DND-41 (cell line): Measurements from ENCODE around the gene RPL35A.

ENCODE experiments used
- ATAC-seq: fragments of 200-7000 bp; cut with Tn5 transposase; 3 replicates; pipeline ENCODE4 v1.9.1; 2021; ENCODE audit warnings: low read depth; ENCODE audit not compliant: insufficient read depth
- DNase-seq: peaks from one replicate; pipeline ENCODE4 v3.0.0-alpha.2; 2020
- H2AFZ ChIP-seq: 2 replicates; pipeline ENCODE4 v1.6.0; 2012; ENCODE audit warnings: low read depth, low read length
- H3K27ac ChIP-seq: 2 replicates; pipeline ENCODE4 v1.5.1; 2012; ENCODE audit warnings: low read length, inconsistent platforms
- H3K27me3 ChIP-seq: fragments of 200-600 bp; sonication (generic); 2 replicates; pipeline ENCODE4 v1.6.0; 2012; ENCODE audit warnings: low read length, mild to moderate bottlenecking, inconsistent platforms; ENCODE audit not compliant: insufficient read depth, poor library complexity
- H3K36me3 ChIP-seq: 2 replicates; pipeline ENCODE4 v1.5.1; 2012; ENCODE audit warnings: low read length, inconsistent platforms; ENCODE audit not compliant: insufficient read depth
- H3K4me1 ChIP-seq: 2 replicates; pipeline ENCODE4 v1.5.1; 2012; ENCODE audit warnings: mild to moderate bottlenecking, low read length; ENCODE audit not compliant: insufficient read depth
- H3K4me2 ChIP-seq: 2 replicates; pipeline ENCODE4 v1.6.0; 2012; ENCODE audit warnings: mild to moderate bottlenecking, moderate library complexity, low read length, inconsistent platforms; ENCODE audit not compliant: insufficient read depth
- H3K4me3 ChIP-seq, 2 experiments: fragments of 200-600 bp in 1 of 2; shearing (Covaris generic) in 1 of 2; 2 replicates each; pipeline ENCODE4 v1.5.1; 2012 to 2016; ENCODE audit warnings: inconsistent platforms in 2 of 2, low read length in 2 of 2, mild to moderate bottlenecking in 2 of 2, low read depth in 1 of 2, moderate library complexity in 1 of 2
- H3K79me2 ChIP-seq: 2 replicates; pipeline ENCODE4 v1.6.0; 2012; ENCODE audit warnings: low read length, inconsistent platforms; ENCODE audit not compliant: insufficient read depth
- H3K9ac ChIP-seq: 2 replicates; pipeline ENCODE4 v1.6.0; 2012; ENCODE audit warnings: low read depth, mild to moderate bottlenecking, inconsistent platforms, low read length, moderate library complexity
- H3K9me3 ChIP-seq: 2 replicates; pipeline ENCODE4 v1.5.1; 2012; ENCODE audit warnings: low read length, moderate library complexity, mild to moderate bottlenecking, inconsistent platforms; ENCODE audit not compliant: insufficient read depth, severe bottlenecking
- H4K20me1 ChIP-seq: 2 replicates; pipeline ENCODE4 v1.6.0; 2012; ENCODE audit warnings: low read length; ENCODE audit not compliant: insufficient read depth
- EZH2 ChIP-seq: IDR thresholded peaks from 3 replicates; pipeline ENCODE4 v1.6.1; 2012; ENCODE audit warnings: borderline replicate concordance, low read depth, mild to moderate bottlenecking, moderate library complexity, low read length, inconsistent platforms; ENCODE audit not compliant: severe bottlenecking
- TF ChIP-seq, protein P1 (sequence below): IDR thresholded peaks from 2 replicates; pipeline ENCODE4 v1.5.1; 2012; ENCODE audit warnings: borderline replicate concordance, low read length, moderate library complexity, mild to moderate bottlenecking; ENCODE audit not compliant: poor library complexity, severe bottlenecking; ENCODE audit errors: extremely low read depth

The RPL35A gene

GRCh38 chr3:197959500-197959890 is 9.5 kb downstream of the RPL35A start:
- TF ChIP-seq, protein P1, sequence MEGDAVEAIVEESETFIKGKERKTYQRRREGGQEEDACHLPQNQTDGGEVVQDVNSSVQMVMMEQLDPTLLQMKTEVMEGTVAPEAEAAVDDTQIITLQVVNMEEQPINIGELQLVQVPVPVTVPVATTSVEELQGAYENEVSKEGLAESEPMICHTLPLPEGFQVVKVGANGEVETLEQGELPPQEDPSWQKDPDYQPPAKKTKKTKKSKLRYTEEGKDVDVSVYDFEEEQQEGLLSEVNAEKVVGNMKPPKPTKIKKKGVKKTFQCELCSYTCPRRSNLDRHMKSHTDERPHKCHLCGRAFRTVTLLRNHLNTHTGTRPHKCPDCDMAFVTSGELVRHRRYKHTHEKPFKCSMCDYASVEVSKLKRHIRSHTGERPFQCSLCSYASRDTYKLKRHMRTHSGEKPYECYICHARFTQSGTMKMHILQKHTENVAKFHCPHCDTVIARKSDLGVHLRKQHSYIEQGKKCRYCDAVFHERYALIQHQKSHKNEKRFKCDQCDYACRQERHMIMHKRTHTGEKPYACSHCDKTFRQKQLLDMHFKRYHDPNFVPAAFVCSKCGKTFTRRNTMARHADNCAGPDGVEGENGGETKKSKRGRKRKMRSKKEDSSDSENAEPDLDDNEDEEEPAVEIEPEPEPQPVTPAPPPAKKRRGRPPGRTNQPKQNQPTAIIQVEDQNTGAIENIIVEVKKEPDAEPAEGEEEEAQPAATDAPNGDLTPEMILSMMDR, result no peak
- TF ChIP-seq EZH2, result no peak
- peak overlapping the region; percentile 60 for H3K9ac ChIP-seq
- peak overlapping the region; percentile 68 for H3K27ac ChIP-seq
- ATAC-seq (no peak), DNase-seq (no peak)
- no peaks in the 10 kb centered on the region for H3K27me3 ChIP-seq
- H3K36me3 ChIP-seq, result peaks cover 23% of the 10 kb centered on the region
- H3K4me2 ChIP-seq, result peak overlapping the region; percentile 97
- H3K4me1 ChIP-seq, result peaks cover 40% of the 10 kb centered on the region
- H3K4me3 ChIP-seq, result peak overlapping the region; percentile 52 to 68
- no peaks in the 10 kb centered on the region for H3K79me2 ChIP-seq
- H3K9me3 ChIP-seq, result no peaks in the 10 kb centered on the region
- peaks cover 6% of the 10 kb centered on the region; the same call in 1 of the 2 replicates for H4K20me1 ChIP-seq
- H2AFZ ChIP-seq, result peak overlapping the region; percentile 82

DNA sequence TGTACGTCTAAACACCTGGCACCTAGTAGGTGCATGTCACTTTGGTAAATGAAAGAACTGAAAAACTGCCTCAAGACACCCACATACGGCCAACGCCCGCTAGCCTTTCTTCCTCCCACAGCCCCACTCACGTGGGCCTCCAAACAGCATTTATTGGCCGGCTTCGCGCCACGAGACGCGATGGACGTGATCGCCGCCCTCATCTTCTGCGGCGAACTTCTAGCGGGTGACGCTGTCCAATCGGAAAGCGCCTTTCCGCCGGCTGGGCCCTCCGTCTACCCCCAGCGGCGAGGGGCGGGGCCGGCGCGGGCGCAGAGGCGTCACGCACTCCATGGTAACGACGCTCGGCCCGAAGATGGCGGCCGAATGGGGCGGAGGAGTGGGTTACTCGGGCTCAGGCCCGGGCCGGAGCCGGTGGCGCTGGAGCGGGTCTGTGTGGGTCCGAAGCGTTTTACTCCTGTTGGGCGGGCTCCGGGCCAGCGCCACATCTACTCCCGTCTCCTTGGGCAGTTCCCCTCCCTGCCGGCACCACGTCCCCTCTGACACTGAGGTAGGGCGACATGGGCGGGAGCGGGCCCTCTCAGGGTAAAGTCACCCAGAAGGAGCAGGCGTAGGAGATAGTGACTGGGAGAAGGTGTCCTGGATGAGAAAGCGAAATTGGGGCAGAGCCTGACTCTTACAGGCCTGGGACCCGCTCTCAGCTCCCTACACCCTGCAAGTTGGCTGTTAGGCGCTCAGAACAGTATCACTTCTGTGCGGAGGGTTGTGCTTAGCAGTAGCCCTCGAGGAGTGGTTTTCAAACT is 10.1 kb downstream of the RPL35A start, which contains the start of gene LMLN:
TSS of gene LMLN (plus strand) at position 327 of the 803 bp plus-strand sequence. CDS start at position 356, 29 bp downstream.
- H3K27ac ChIP-seq, result peak within 1 kb of the TSS; percentile 68
- no peaks in the 10 kb centered on the region for H3K27me3 ChIP-seq

DNA sequence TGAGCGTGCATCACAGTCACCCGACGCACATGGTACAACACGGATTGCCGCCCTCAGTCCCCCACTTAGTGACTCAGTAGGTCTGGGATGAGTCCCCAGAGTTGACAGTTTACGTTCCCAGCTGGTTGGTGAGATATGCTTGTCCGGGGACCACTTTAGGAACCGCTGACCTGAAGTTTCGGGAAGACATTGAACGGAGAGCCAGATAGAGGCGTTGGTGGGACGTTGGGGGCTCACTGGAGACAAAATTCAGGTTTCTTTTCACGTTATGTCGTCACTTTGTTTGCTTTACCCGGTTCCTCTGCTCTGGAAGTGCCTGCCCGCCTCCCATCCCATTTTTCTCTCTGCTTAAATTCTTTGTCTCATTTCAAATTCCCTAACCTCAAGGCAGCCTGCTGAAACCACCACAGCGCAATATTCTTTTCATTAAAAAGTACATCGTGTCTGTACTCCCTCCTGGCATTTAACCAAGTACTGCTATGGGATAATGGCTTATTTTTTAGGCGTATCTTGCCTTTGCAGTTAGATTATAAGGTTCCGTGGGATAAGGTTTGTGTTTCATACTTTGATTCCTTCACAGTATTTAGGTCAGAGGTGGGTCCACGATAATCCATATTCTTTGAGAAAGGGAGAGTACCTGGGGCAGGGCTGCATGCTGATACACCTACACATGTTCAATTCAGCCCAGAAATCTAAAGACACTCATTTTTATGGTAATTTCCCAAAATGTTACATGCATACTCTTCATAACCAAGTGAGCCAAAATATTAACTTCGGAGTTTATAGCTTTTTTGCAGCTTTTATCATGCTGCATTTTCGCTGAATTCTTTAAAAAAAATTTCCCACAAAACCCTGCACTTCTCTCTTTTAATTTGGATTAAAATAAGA is 10.9 kb downstream of the RPL35A start:
- H3K4me2 ChIP-seq, result peak overlapping the region; percentile 97
- no peaks in the 10 kb centered on the region for H3K27me3 ChIP-seq
- H3K27ac ChIP-seq, result peak overlapping the region; percentile 27; the same call in 1 of the 2 replicates
- H4K20me1 ChIP-seq, result peaks cover 2% of the 10 kb centered on the region; the same call in 1 of the 2 replicates
- H2AFZ ChIP-seq, result peak overlapping the region; percentile 77
- DNase-seq, result no peak
- H3K9ac ChIP-seq, result peak overlapping the region; percentile 60
- peaks cover 9% of the 10 kb centered on the region for H3K36me3 ChIP-seq
- H3K79me2 ChIP-seq, result no peaks in the 10 kb centered on the region
- H3K4me3 ChIP-seq, result peak overlapping the region; percentile 52 to 68; a peak in 3 of 4 replicates
- no peak for ATAC-seq
- H3K4me1 ChIP-seq, result peaks cover 39% of the 10 kb centered on the region
- H3K9me3 ChIP-seq, result no peaks in the 10 kb centered on the region
- no peak for TF ChIP-seq EZH2
- TF ChIP-seq, protein P1, result no peak

More for the DNA sequence above, 10.1 kb downstream of the RPL35A start, which contains the start of gene LMLN:
- peak; percentile 94 for ATAC-seq
- DNase-seq, result peak; percentile 94
- Histone ChIP-seq H3K79me2 (no peaks in the 10 kb centered on the region), H3K4me3 (peak within 1 kb of the TSS; percentile 52 to 68), H3K36me3 (peaks cover 17% of the 10 kb centered on the region), H3K4me1 (peaks cover 39% of the 10 kb centered on the region), H3K9me3 (no peaks in the 10 kb centered on the region), H4K20me1 (peaks cover 6% of the 10 kb centered on the region; the same call in 1 of the 2 replicates), H3K9ac (peak within 1 kb of the TSS; percentile 60), H2AFZ (peak within 1 kb of the TSS; percentile 82), H3K4me2 (peak within 1 kb of the TSS; percentile 97)
- TF ChIP-seq EZH2, result no peak
- TF ChIP-seq, protein P1, result peak; percentile 1
